K562 (cell line): ENCODE measurements around the gene KRTAP22-1.

Experiments
- ATF6 ChIP-seq: sonication (generic); formaldehyde crosslinking; IDR thresholded peaks from 2 replicates; pipeline ENCODE4 v1.4.0; 2020; ENCODE audit warnings: mild to moderate bottlenecking, missing genetic modification reagents
- CTCF ChIP-seq, 3 experiments: IDR thresholded peaks in 2 of 3; conservative IDR thresholded peaks in 1 of 3; 2 replicates each; pipeline ENCODE4 v1.5.1; 2011 to 2012; ENCODE audit warnings: low read length in 3 of 3, mild to moderate bottlenecking in 3 of 3, control low read depth in 2 of 3, improper control_type of control experiment in 1 of 3, inconsistent platforms in 1 of 3, low read depth in 1 of 3, mixed read lengths in 1 of 3, moderate library complexity in 1 of 3; ENCODE audit not compliant: insufficient read depth in 2 of 3
- EP300 ChIP-seq: IDR thresholded peaks from 2 replicates; pipeline ENCODE4 v1.6.1; 2012; ENCODE audit warnings: low read length, improper control_type of control experiment
- NCOA4 ChIP-seq: fragments of 450-650 bp; IDR thresholded peaks from 2 replicates; pipeline ENCODE4 v1.6.1; 2018; ENCODE audit warnings: mild to moderate bottlenecking; ENCODE audit not compliant: partially characterized antibody

GRCh38 chr21:30600787-30601186 lies at the start of gene KRTAP22-1:
- TF ChIP-seq EP300 (no peak), ATF6 (CRISPR knock-in tag) (no peak), NCOA4 (no peak), CTCF (IDR thresholded peaks at IDR 0.05 in 2 of 3, conservative IDR thresholded peaks at IDR 0.05 in 1 of 3; ENCODE audit: insufficient read depth in 2 of 3, low read depth in 1 of 3, low read length in 3 of 3) (no peak)
